HCEC 1CT (cell line): ENCODE results near the gene BRPF3.

Experiments
- DNase-seq: peaks from one replicate; pipeline ENCODE4 v3.0.0-alpha.2; 2017

The BRPF3 gene

DNA sequence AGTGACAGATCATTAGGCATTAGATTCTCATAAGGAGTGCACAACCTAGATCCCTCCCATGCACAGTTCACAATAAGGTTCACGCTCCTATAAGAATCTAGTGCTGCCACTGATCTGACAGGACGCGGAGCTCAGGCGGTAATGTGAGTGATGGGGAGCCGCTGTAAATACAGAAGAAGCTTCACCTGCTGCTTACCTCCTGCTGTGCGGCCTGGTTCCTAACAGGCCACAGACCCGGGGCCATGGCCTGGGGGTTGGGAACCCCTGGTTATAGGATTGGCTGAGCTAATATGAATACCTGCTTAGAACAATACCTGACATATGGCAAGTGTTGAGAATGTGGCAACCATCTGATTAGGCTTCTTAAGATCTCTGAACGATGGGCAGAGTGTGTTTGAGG is 75.7 kb downstream of the BRPF3 start:
- DNase-seq, result no peak

DNA sequence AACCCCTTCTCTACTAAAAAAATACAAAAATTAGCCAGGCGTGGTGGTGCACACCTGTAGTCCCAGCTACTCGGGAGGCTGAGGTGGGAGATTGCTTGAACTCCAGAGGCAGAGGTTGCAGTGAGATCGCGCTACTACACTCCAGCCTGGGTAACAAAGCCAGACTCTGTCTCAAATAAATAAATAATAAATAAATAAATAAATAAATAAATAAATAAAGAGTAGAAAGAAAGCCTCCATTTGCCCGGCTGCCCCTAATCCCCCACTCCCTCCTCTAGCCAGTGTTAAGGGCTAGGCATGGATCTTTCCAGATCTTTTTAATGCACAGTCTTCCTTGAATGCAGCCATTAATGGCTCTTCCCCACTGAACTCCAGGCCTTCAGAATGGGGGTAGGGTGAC is 76.5 kb downstream of the BRPF3 start:
- no peak for DNase-seq

DNA sequence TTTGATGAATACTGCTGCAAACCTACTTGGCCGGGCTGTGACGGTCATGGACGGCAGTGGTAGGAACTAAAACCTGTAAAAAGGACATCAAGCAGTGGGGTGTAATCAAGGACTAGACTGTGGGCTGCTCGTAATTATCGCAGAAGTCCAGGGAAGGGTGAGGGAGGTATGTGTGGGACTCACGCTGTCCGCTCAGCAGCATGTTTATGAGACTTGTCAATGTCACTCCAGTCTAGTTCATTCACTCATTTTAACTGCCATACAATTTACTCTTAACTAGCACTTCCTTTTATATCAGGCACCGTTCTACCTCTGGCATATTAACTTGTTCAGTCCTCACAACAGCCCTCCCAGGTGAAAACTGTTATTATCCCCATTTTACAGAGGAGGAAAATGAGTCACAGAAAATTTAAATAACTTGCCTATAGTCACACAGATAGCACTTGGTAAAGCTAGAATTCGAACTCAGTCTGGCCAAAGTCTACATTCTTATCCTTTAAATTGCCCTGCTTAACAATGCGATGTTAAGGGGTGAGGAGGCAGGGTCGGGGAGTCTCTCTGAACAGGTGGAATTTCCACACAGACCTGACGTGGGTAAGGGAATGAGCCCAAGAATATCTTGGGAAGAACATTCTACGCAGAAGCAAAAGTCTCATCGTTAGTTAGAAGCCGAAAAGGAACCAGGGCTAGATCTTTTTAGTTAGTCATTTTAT is 77.4 kb downstream of the BRPF3 start:
- DNase-seq, result no peak

DNA sequence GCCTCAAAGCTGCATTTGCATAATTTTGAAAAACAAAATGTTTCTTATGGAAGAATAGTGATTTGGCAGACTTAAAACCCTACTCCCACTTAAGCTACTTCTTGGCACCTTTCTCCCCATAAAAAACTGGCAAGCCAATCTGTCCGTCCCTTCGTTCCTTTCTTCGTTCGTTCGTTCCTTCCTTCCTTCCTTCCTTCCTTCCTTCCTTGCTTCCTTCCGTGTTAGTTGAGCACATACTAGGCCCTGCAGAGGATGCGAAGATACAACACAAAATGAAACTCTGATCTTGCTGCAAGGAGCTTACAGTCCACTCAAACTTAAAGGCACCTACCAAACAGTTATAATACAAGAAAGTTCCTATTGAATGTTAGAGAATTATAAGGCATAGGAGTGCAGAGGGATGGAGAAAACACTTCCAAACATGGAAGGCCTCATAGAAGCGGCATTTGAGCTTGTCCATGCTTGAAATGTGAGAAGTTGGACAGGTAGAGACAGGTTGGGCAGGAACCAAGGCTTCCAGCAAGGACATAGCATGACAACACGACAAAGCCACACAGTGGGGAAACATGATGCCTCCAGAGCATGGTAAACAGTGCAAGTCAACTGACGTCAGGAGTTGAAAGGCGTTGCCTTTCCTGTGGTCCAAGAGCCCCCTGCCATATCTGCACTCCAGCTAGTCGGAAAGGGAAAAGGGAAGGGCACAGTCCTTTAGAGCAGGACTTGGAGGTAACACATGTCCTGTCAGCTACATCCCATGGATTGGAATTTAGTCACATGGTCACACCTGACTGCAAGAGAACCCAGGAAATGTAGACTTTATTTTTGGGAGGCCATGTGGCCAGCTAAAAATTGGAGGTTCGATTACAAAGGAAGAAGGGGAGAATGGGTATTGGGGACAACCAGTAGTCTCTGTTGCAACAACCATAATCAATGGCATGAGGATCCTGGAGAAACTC is 80.3 kb downstream of the BRPF3 start:
- DNase-seq, result no peak

DNA sequence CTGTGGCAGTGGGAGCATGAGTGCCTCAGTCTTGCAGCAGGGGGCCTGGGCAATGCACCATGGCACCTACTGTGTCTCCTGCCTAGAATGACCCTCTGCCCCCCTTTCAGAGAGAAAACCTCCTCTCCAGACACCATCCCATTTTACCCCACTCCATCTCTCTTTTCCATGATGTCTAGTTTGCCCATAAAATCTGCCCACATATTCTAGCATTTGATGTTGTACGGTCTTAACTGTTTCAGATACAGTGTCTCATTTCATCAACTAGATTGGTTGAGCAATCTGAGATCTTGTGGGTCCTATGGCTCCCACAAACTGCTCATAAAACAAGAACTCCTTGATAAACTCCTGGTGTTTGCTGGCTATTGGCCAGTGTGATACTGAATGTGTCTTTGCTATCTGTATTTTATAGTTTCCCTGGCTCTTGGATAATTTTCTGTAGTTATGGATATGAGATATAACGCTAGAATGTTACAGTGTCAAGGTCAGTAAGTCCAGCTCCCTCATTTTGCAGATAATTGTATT is 81.5 kb downstream of the BRPF3 start:
- DNase-seq, result no peak

DNA sequence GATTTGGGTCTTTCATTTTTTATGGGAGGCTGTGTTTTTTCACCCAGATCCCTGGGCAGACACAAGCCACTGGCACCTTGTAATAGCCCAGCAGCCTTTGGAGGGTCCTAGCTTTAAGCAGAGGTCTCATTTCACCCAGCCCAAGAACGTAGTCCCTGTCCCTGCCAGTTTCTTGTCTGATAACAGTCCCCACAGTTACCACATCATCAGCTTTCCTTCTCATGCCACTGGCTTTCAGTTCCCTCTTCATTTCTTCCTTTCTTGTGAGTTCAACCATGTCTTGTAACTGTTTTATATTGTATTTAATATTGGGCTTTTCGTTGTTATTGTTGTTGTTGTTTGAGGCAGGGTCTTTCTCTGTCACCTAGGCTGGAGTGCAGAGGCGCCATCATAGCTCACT is 83.9 kb downstream of the BRPF3 start:
- no peak for DNase-seq

DNA sequence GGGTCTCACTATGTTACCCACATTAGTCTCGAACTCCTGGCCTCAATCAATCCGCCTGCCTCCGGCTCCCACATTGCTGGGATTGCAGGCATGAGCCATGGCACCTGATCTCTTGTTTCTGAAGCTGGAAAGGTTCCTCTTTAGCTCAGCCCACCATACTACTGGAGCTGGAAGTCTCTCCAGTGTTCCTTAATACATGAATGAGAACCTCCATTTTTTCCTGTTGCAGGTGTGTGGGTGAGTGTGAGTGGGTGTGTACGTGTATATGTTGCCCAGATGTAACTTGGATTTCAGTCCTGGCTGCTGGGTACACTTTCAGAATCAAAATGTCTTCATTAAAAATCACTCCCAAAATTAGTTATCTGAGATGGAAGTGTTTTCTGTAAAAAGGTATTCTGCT is 84.4 kb downstream of the BRPF3 start:
- DNase-seq, result no peak
